ENCODE data around the gene DACT2.

DNA sequence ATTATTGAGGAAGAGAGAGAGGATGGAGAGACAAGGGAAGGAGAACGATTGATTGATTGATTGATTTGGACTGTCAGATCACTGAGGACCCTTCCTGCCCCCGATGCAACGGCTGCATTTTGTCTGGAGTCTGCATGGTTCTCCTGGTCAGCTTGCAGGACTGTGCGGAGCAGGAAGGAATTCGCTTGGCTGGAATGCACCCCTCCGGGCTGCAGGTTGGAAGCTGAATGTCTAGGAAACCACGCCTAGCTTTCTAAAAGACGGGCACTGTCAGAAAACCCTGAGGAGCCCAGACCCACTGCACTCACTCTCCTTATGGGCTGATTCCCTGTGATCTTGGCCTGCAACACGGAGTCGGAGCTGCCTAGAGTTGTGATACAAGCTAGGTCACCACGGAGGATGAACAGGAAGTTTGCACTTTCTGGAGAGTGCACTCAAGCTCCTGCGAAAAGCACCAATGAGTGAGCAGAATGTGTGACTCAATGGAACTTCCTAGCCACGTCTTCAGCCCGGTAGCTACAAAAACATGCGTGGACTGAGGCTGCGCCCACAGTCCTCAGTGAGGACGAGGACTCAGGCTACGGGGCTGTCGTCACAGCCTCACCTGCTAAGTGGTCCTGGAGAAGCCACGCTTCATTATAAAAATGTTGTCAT lies 14.4 kb downstream of the DACT2 start:
- TF ChIP-seq POLR2A (IDR thresholded peaks at IDR 0.05): no peak
- TF ChIP-seq, protein P1, sequence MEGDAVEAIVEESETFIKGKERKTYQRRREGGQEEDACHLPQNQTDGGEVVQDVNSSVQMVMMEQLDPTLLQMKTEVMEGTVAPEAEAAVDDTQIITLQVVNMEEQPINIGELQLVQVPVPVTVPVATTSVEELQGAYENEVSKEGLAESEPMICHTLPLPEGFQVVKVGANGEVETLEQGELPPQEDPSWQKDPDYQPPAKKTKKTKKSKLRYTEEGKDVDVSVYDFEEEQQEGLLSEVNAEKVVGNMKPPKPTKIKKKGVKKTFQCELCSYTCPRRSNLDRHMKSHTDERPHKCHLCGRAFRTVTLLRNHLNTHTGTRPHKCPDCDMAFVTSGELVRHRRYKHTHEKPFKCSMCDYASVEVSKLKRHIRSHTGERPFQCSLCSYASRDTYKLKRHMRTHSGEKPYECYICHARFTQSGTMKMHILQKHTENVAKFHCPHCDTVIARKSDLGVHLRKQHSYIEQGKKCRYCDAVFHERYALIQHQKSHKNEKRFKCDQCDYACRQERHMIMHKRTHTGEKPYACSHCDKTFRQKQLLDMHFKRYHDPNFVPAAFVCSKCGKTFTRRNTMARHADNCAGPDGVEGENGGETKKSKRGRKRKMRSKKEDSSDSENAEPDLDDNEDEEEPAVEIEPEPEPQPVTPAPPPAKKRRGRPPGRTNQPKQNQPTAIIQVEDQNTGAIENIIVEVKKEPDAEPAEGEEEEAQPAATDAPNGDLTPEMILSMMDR (IDR thresholded peaks at IDR 0.05): no peak

All from body of pancreas (tissue), 4 donors.